GM21529 (cell line): ENCODE measurements around the gene MFSD6.
"Not testable (repeated sequence)": the region's sequence is repeated elsewhere in the genome, so short reads cannot be mapped to it uniquely, and the experiment has no call there.

Experiments
- ATAC-seq: cut with Tn5 transposase; IDR thresholded peaks from one replicate; pipeline ENCODE4 v1.9.1; 2021; ENCODE audit not compliant: unreplicated experiment

Gene MFSD6

GRCh38 chr2:190460487-190460886, 52.3 kb downstream of the MFSD6 start:
- no peak for ATAC-seq

DNA sequence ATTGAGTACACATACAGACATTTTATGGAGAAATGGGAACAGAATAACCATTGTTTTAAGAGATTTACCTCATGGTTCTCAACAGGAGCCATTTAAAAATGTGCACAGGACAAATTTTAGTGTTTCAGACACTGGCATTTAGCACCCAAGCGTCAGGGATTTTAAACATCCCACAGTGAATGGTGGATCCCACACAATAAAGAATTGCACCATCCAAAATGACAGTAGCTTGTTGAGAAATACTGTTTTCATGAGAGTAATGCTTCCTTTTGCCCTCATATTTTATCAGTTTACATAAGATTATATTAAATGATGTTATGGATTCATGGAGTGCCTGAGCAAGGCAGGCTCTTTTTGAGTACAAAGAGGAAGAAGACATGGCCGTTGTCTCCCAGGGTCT, 54.0 kb downstream of the MFSD6 start:
- ATAC-seq, result no peak

DNA sequence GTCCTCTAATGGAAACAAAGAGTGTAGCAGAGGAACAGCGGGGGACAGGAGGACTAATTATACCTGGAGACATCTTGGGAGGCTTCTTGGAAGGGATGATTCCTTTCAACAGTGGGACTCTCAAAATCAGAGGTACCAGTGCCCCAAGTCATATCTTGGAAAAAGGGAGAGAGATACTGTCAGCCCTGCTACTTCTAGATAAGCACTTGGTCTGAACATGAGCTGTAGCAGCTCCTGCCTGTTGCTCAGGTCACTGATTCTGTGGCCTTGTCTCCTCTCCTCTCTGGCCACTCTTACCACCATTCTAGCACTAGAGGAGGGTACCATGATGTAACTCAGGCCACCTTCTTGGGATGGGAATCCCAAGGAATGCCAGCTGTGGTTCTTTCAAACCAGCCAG, 54.5 kb downstream of the MFSD6 start:
- no peak for ATAC-seq

DNA sequence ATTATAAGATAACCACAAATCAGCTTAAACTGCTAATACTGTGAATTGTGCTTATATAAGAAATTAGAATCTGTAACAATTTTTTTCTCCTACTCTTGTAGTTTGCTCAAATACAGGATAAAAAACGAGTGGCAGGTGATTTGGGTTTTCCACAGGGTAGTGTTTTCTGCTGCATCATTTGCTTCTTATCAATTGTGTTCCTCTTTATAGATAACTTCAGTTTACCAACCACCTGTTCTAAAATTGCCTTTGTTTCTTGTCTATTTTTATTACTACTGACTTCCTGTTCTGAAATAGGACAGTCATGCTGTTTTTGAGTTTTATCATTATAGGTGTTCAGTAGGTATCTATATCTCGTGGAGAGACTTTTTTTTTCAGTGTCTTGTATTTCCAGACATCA, 56.9 kb downstream of the MFSD6 start:
- ATAC-seq, result peak; percentile 56

DNA sequence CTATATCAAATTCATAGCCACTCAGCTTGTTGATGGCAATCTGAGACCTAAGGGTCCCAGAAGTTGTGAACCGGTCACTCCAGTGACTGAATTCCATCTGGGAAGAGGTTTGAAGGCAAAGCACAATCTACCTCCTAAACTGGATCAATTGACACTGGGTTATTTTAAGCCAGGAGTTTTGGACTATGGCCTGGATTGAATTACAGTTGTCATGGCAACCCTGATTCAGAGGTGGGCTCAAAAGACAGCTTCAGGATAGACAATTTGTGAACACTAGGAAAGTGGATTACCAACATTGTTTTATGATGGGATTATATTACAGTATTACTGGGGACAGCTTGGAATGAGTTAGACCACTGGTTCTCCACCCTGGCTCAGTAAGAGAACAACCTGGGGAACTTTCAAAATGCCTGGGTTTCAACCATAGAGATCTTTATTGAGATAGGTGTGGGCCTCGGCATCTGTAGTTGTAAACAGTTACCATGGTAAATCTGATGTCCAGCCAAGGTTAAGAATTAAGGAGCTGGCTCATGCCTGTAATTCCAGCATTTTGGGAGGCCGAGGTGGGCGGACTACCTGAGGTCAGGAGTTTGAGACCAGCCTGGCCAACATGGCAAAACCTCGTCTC, 58.8 kb downstream of the MFSD6 start:
- ATAC-seq, result no peak

DNA sequence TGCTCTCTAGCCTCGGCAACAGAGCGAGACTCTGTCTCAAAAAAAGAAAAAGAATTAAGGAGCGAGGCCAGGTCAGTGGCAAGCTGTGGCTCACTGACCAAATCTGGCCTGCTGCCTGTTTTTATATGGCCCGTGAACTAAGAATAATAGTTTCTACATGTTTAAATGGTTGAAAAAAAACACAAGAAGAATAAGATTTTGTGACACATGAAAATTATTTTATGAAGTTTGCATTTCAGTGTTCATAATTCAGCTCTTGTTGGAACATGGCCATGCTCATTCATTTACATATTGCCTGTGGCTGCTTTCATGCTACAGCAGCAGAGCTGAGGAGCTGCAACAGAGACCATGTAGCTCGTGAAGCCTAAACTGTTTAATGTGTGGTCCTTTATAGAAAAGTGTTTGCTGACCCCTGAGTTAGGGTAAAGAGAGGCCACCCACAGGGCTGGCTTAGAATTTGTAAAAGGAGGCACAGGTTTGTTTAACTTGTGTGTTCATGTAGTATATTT, 59.5 kb downstream of the MFSD6 start:
- peak; percentile 37 for ATAC-seq

DNA sequence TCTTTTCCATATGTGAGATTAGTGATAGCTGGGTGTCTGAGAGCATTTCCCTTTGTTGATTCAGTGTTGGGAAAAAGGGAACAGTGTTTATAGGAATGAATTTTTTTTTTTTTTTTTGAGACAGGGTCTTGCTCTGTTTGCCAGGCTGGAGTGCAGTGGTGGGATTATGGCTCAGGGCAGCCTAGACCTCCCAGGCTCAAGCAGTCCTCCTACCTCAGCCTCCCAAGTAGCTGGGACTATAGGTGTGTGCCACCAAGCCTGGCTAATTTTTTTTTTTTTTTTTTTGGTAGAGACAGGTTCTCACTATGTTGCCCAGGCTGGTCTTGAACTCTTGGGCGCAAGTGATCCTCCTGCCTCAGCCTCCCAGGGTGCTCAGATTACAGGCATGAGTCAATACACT, 60.2 kb downstream of the MFSD6 start:
- ATAC-seq, result not testable (repeated sequence)

DNA sequence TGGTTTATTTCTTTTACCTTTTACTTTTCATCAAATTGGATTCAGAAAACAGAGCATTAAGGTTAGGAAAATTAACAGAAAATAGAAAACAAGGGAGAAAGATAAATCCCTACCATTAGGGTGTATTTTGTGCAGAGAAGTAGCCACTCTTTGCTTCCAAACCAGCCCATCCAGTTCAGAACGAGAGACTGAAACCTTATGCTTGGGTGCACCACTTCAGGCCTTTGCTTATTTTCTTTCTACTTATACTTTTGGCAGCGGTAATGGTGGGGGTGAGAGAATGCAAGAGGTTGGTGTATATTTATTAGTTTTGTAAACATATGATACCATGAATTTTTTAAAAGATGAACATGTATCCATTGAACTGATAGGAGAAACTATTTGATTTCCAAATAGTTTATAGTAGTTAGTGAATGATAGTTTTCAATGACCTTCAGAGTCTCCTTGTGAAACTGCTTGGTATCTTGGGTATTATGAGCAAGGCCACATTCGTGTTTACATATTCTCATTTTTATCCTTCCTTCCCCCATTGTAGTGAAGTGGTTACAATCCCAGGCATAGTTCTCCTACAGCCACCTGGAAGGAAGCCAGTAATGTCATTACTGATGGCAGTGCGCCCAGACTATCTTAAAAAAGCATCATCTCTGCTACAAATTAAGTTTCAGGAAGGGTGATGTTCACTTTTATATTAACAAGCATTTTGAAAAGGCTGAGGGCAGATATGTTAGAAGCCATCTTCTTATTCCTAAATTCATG, 60.8 kb downstream of the MFSD6 start:
- ATAC-seq, result no peak

- ATAC-seq, result no peak
Measured at GRCh38 chr2:190469771-190470170, 61.6 kb downstream of the MFSD6 start.

DNA sequence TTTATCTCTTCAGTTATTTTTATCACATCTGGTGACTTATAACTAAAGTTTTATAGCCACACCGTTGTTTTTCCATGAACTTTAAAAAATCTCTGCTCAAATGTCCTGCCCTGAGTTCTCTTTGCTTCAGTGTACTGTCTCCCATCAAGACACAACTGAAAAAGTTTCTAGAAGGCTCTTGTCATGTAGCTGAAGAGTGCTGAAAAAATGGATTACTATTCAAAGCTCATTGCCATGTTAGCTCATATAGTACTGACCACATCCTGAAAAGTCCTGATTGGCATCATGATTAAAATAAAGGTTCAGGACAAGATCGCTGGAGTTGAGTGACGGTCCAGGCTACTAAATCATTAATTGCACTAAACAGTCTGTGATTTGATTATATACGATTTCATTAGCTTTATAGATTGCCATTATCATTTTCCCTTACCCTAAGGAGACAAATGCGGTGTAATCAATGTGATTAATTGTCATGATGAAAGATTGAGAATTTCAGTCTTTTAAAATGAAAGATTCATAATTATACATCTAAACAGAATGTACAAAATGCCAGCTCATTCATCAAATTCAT, 62.2 kb downstream of the MFSD6 start:
- ATAC-seq, result no peak

GRCh38 chr2:190477661-190478454, 69.7 kb downstream of the MFSD6 start:
- no peak for ATAC-seq

- no peak for ATAC-seq
Measured at GRCh38 chr2:190478572-190479195, 70.5 kb downstream of the MFSD6 start.

DNA sequence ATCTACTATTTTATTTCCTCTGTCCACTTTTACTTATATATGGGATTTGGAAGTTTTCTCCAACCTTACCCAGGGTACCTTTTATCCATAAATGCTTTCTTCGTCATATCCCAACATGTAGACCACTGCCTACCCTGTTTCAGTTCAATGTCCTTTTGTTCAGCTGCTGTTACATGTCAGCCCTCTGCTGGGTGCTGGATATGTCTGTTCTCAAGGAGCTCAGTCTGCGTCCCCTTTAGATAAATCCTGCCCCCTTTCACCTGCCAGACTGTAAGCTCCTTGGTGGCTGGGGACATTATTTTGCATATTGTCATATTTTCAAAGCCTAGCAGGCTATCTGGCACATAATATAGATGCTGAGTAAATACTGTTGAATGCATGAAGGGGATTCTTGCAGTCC, 73.2 kb downstream of the MFSD6 start:
- ATAC-seq, result no peak

DNA sequence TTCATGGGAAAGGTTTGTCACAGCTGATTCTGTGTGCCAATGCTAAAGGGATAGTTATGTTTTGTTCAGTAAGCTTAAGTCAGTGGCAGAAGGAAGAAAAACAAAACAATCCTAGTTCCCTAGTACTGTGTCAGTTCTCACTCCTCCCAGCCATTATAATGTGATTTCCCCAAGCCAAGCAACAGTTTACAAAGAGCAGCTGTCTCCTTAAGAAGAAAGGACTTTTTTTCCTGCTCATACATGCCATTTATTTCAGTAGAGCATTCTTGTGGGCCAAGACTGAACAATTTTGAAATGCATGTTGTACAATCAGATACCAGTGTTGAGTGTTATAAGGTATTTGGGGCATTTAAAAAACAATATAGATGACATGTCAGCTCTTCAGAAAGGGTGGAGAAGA, 74.3 kb downstream of the MFSD6 start:
- no peak for ATAC-seq

DNA sequence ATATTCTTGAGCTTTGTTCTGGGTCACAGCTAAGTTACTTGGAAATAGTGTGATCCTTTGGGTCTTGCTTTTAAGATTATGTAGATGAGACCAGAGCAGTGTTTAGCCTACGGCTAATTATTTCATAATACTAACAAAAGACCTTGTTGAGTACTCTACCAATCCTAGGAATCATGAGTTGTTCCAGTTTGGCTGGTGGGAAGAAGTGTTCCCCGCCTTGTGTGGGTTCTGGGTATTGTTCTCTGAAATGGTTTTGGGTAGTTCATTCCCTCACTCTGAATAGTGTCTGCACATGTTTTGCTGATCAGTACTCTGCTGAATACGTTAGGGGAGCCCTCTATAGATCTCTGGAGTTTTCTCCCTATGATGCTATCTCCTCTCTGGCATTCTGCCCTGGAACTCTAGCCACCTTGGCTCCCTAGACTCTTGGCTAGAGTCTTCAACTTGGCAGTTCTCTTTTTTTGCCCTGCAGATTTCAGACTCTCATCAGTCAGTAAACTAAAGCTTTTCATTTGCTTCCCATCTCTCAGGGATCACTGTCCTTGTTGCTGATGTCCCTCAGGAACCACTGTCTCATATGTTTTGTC, 78.0 kb downstream of the MFSD6 start:
- no peak for ATAC-seq

DNA sequence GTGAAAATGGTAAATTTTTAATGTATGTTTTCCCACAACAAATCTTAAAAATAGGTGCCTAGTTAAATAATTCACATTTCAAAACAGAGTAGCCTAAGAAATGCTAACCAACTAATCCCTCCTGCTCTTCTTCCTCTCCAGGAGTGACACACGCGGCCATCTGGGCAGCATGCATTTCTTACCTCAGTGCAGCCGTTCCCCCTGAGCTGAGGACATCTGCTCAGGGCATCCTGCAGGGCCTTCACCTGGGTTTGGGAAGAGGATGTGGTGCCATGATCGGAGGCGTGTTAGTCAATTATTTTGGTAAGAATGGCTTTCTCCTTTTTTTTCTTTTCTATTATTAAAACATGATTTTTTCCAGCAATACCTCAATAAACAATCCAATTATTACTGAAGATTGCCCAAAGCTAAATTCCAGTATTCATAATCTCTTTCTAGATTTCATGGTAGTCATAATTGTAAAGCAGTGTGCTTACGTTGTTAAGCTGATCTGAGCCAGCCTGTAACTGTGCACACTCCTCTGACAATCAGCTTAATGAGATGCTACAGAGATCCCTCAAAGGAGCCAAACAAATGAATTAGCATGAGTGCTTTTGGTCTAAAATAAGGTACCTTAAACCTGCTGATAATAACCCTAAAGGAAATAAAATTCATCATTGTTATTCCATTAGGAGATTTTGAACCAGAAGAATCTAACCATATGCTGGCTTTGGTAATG, 80.5 kb downstream of the MFSD6 start:
- no peak for ATAC-seq

- no peak for ATAC-seq
Measured at GRCh38 chr2:190489475-190489874, 81.3 kb downstream of the MFSD6 start.

GRCh38 chr2:190490502-190490901, 82.3 kb downstream of the MFSD6 start:
- no peak for ATAC-seq

DNA sequence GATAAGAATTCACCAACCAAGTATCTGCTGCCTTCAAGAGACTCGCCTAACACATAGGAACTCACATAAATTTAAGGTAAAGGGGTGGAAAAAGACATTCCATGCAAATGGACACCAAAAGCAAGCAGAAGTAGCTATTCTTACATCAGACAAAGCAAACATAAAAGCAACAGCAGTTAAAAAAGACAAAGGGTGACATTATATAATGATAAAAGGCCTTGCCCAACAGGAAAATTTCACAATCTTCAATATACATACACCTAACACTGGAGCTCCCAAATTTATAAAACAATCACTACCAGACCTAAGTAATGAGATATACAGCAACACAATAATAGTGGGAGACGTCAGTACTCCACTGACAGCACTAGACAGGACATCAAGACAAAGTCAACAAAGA, 84.9 kb downstream of the MFSD6 start:
- ATAC-seq, result no peak
